ENCODE data around the gene SORL1-AS1.

- TF ChIP-seq POLR2A (IDR thresholded peaks at IDR 0.05; ENCODE audit: low read depth, low read length) (no peak), POLR2AphosphoS5 (IDR thresholded peaks at IDR 0.05; ENCODE audit: low read depth, low read length) (no peak)
Measured at GRCh38 chr11:121446752-121447156, 6.0 kb downstream of the SORL1-AS1 start.

Measured in GM12892 (cell line).